GM19452 (cell line): ENCODE results near the gene ABCB4.
A peak's percentile ranks its signal among the peaks of the same experiment; 100 is the strongest.

Source experiments
- ATAC-seq: cut with Tn5 transposase; IDR thresholded peaks from one replicate; pipeline ENCODE4 v1.9.1; 2021; ENCODE audit not compliant: unreplicated experiment

ABCB4 gene

GRCh38 chr7:87475359-87476178 lies at the start of gene ABCB4:
Gene ABCB4, minus strand, starts transcription at chr7:87475680. Its CDS starts 215 bp downstream, at chr7:87475465.
- ATAC-seq, result peak; percentile 21

- no peak for ATAC-seq
These were observed 43.3 kb upstream of the ABCB4 start for GRCh38 chr7:87518735-87519134.

- no peak for ATAC-seq
These were observed 42.4 kb upstream of the ABCB4 start for GRCh38 chr7:87517891-87518290.

GRCh38 chr7:87517136-87517815 lies 41.8 kb upstream of the ABCB4 start:
- no peak for ATAC-seq

GRCh38 chr7:87513735-87514335 lies 38.4 kb upstream of the ABCB4 start:
- no peak for ATAC-seq

- ATAC-seq, result no peak
These were observed 37.4 kb upstream of the ABCB4 start for GRCh38 chr7:87512906-87513305.

- no peak for ATAC-seq
These were observed 36.0 kb upstream of the ABCB4 start for GRCh38 chr7:87511510-87511909.

- ATAC-seq, result no peak
These were observed 35.0 kb upstream of the ABCB4 start for GRCh38 chr7:87510411-87510875.

- no peak for ATAC-seq
These were observed 32.0 kb upstream of the ABCB4 start for GRCh38 chr7:87507446-87507845.

- ATAC-seq, result no peak
These were observed 31.0 kb upstream of the ABCB4 start for GRCh38 chr7:87506246-87507180.

GRCh38 chr7:87505557-87506245 lies 30.2 kb upstream of the ABCB4 start:
- ATAC-seq, result no peak

- ATAC-seq, result no peak
These were observed 29.6 kb upstream of the ABCB4 start for GRCh38 chr7:87505122-87505521.

- ATAC-seq, result no peak
These were observed 24.0 kb upstream of the ABCB4 start for GRCh38 chr7:87499494-87499893.

GRCh38 chr7:87498893-87499292 lies 23.4 kb upstream of the ABCB4 start:
- ATAC-seq, result no peak

GRCh38 chr7:87497482-87497881 lies 22.0 kb upstream of the ABCB4 start:
- no peak for ATAC-seq

- no peak for ATAC-seq
These were observed 19.9 kb upstream of the ABCB4 start for GRCh38 chr7:87495366-87495765.

GRCh38 chr7:87494454-87494853 lies 19.0 kb upstream of the ABCB4 start:
- no peak for ATAC-seq

GRCh38 chr7:87483131-87483530 lies 7.7 kb upstream of the ABCB4 start:
- ATAC-seq, result no peak

- ATAC-seq, result no peak
These were observed 6.6 kb upstream of the ABCB4 start for GRCh38 chr7:87482115-87482514.

GRCh38 chr7:87480386-87480785 lies 4.9 kb upstream of the ABCB4 start:
- ATAC-seq, result no peak
